ENCODE results near the gene EFNB1.

- TF ChIP-seq CTCF (IDR thresholded peaks at IDR 0.05; ENCODE audit: insufficient read depth, low read depth, low read length), result no peak
- no peak for TF ChIP-seq EZH2 (IDR thresholded peaks at IDR 0.05; ENCODE audit: insufficient read depth, low read length)
Measured at GRCh38 chrX:68830419-68831404, 1.9 kb downstream of the EFNB1 start.

Measured in astrocyte (in vitro differentiated cells and primary cell).